ENCODE measurements around the gene CBX5. TPM values are rescaled to one million over a fixed set of nuclear protein-coding genes. Genes with fewer than 3 reads are reported as not detected.

Gene CBX5
- total RNA-seq, 4 donors from 2014 or later, result 56.2 to 97.4 (median 87.1) TPM

- DNase-seq, result peak in 1 of 2 donors; percentile 25
- no peaks in the 10 kb centered on the region for H3K9me3 ChIP-seq
- WGBS, 2 donors, result 63 to 100% methylated on average over 1 of the region's 1 CpG
- no peak for TF ChIP-seq POLR2A (IDR thresholded peaks at IDR 0.05)
- TF ChIP-seq, protein P1, sequence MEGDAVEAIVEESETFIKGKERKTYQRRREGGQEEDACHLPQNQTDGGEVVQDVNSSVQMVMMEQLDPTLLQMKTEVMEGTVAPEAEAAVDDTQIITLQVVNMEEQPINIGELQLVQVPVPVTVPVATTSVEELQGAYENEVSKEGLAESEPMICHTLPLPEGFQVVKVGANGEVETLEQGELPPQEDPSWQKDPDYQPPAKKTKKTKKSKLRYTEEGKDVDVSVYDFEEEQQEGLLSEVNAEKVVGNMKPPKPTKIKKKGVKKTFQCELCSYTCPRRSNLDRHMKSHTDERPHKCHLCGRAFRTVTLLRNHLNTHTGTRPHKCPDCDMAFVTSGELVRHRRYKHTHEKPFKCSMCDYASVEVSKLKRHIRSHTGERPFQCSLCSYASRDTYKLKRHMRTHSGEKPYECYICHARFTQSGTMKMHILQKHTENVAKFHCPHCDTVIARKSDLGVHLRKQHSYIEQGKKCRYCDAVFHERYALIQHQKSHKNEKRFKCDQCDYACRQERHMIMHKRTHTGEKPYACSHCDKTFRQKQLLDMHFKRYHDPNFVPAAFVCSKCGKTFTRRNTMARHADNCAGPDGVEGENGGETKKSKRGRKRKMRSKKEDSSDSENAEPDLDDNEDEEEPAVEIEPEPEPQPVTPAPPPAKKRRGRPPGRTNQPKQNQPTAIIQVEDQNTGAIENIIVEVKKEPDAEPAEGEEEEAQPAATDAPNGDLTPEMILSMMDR (IDR thresholded peaks at IDR 0.05), result no peak
- H3K36me3 ChIP-seq, result no peaks in the 10 kb centered on the region
- H3K4me1 ChIP-seq, result peaks cover 13 to 24% of the 10 kb centered on the region in 2 donors
- no peaks in the 10 kb centered on the region for H3K27me3 ChIP-seq
- H3K27ac ChIP-seq, result peak overlapping the region in 1 of 3 donors; percentile 46
- intact Hi-C loops (cut with DNase I), result no loop called here
- H3K4me3 ChIP-seq (replicated peaks in 1 of 3), result no peak overlapping the region
These were observed 21.6 kb upstream of the CBX5 start for GRCh38 chr12:54301428-54302048.

- Histone ChIP-seq H3K4me3 (replicated peaks in 1 of 3) (peak within 1 kb of the TSS in 1 of 3 donors; percentile 2), H3K27ac (peak within 1 kb of the TSS in 1 of 3 donors; percentile 46), H3K27me3 (no peaks in the 10 kb centered on the region), H3K9me3 (no peaks in the 10 kb centered on the region), H3K4me1 (peaks cover 13 to 24% of the 10 kb centered on the region in 2 donors), H3K36me3 (no peaks in the 10 kb centered on the region)
- intact Hi-C loops (cut with DNase I), result no loop called here
- peak; percentile 77 to 83 for DNase-seq
- 6 to 7% methylated on average over 23 to 24 of the region's 26 CpGs for WGBS, 2 donors
- peak in 1 of 2 donors; percentile 57 for TF ChIP-seq POLR2A (IDR thresholded peaks at IDR 0.05)
- TF ChIP-seq, protein P1 (IDR thresholded peaks at IDR 0.05), result peak in 3 of 6 experiments; percentile 14 to 19 (median 15)
These were observed 21.0 kb upstream of the CBX5 start, which contains the start of gene NFE2 for GRCh38 chr12:54300732-54301427. NFE2 (minus strand) TSS chr12:54301015; CDS start chr12:54295248, 5,767 bp downstream.

GRCh38 chr12:54300225-54300731, 20.4 kb upstream of the CBX5 start:
- Histone ChIP-seq H3K4me1 (peaks cover 13 to 24% of the 10 kb centered on the region in 2 donors), H3K36me3 (no peaks in the 10 kb centered on the region), H3K27ac (peak overlapping the region in 1 of 3 donors; percentile 46), H3K4me3 (replicated peaks in 1 of 3) (peak overlapping the region in 1 of 3 donors; percentile 2), H3K9me3 (no peaks in the 10 kb centered on the region), H3K27me3 (no peaks in the 10 kb centered on the region)
- TF ChIP-seq, protein P1 (IDR thresholded peaks at IDR 0.05), result no peak
- no peak for TF ChIP-seq POLR2A (IDR thresholded peaks at IDR 0.05)
- intact Hi-C loops (cut with DNase I), result no loop called here
- no peak for DNase-seq
- WGBS, 2 donors, result 41 to 53% methylated on average over 3 of the region's 3 CpGs

GRCh38 chr12:54299515-54300224, 19.7 kb upstream of the CBX5 start:
- H3K27ac ChIP-seq, result no peak overlapping the region
- H3K27me3 ChIP-seq, result no peaks in the 10 kb centered on the region
- intact Hi-C loops (cut with DNase I), result no loop called here
- WGBS, 2 donors, result 72 to 79% methylated on average over 8 of the region's 8 CpGs
- no peaks in the 10 kb centered on the region for H3K36me3 ChIP-seq
- H3K4me1 ChIP-seq, result peaks cover 13 to 23% of the 10 kb centered on the region in 2 donors
- TF ChIP-seq POLR2A (IDR thresholded peaks at IDR 0.05), result no peak
- TF ChIP-seq, protein P1 (IDR thresholded peaks at IDR 0.05), result no peak
- no peaks in the 10 kb centered on the region for H3K9me3 ChIP-seq
- H3K4me3 ChIP-seq (replicated peaks in 1 of 3), result no peak overlapping the region
- DNase-seq, result no peak
